Sigmoid colon (tissue), 7 donors: Measurements from ENCODE around the gene CHST1. TPM values are rescaled to one million over a fixed set of nuclear protein-coding genes. Genes with fewer than 3 reads are reported as not detected.

Experiments used
- DNase-seq: peaks from one replicate; pipeline ENCODE4 v3.0.0-alpha.2; 2019
- H3K27ac ChIP-seq, 4 donors: fragments of 200-600 bp; sonication (generic); one replicate each; pipeline ENCODE4 v1.5.1; 2016 to 2019; ENCODE audit warnings: mild to moderate bottlenecking in 1 of 4
- H3K27me3 ChIP-seq, 3 donors: fragments of 200-600 bp; sonication (generic); one replicate each; pipeline ENCODE4 v1.5.1; 2019; ENCODE audit warnings: mild to moderate bottlenecking in 1 of 3
- H3K36me3 ChIP-seq, 4 donors: fragments of 200-600 bp; sonication (generic); one replicate each; pipeline ENCODE4 v1.5.1; 2016 to 2019
- H3K4me1 ChIP-seq, 4 donors: fragments of 200-600 bp; sonication (generic); one replicate each; pipeline ENCODE4 v1.5.1; 2017 to 2019
- H3K4me3 ChIP-seq, 4 donors: fragments of 200-600 bp; sonication (generic); one replicate each; pipeline ENCODE4 v1.5.1; 2017 to 2019; ENCODE audit warnings: mild to moderate bottlenecking in 2 of 4, moderate library complexity in 1 of 4
- H3K9me3 ChIP-seq, 4 donors: fragments of 200-600 bp in 3 of 4; sonication (generic) in 3 of 4; one replicate each; pipeline versions ENCODE4 v1.5.1 to v1.6.1; 2013 to 2019
- EP300 ChIP-seq, 4 donors: sonication (generic); formaldehyde crosslinking; IDR thresholded peaks; one replicate each; pipeline ENCODE4 v1.6.1; 2017; ENCODE audit warnings: antibody characterized with exemption in 4 of 4
- POLR2A ChIP-seq, 2 donors: fragments of 450-650 bp; IDR thresholded peaks; one replicate each; pipeline ENCODE4 v1.6.1; 2016; ENCODE audit warnings: antibody characterized with exemption in 2 of 2, mild to moderate bottlenecking in 2 of 2, moderate library complexity in 2 of 2
- POLR2AphosphoS5 ChIP-seq, 4 donors: sonication (generic); formaldehyde crosslinking; IDR thresholded peaks; one replicate each; pipeline ENCODE4 v1.6.1; 2017; ENCODE audit warnings: antibody characterized with exemption in 4 of 4
- WGBS, 2 donors: extraction: QIAGEN DNeasy Blood & Tissue Kit; methylation state at CpG; one replicate each; pipeline ENCODE4 v1.1.7; 2013; 5-methylcytosine and 5-hydroxymethylcytosine counted together
- intact Hi-C: fragments of 100-400 bp; cut with DNase I; formaldehyde crosslinking; loops from one replicate; pipeline ENCODE4 v1.15.1; 2023
- polyA plus RNA-seq, 3 donors: library from polyadenylated mRNA; stranded (reverse); fragments of 200-250 nt; gene quantifications; one replicate each; pipeline ENCODE4 v1.2.3, GENCODE V29; 2013
- total RNA-seq, 4 donors: library from RNA; depleted of rRNA; stranded (reverse); fragments of >200 nt; gene quantifications; one replicate each; pipeline ENCODE4 v1.1.0, GENCODE V29; 2016
- TF ChIP-seq, protein P1 (sequence below), 4 experiments: fragments of 450-650 bp in 3 of 4; fragments of 200-600 bp in 1 of 4; IDR thresholded peaks; one replicate each; pipeline ENCODE4 v1.5.1; 2016 to 2019; ENCODE audit warnings: antibody characterized with exemption in 4 of 4, mild to moderate bottlenecking in 3 of 4, moderate library complexity in 2 of 4
- donor health status: healthy with polysubstance abuse.
- donor health status: Bipolar disorder and iron deficiency.
- donor health status: healthy.

Gene CHST1
- total and polyA plus RNA-seq, 7 donors = 0.23 to 1.5 (median 1.2) TPM

DNA sequence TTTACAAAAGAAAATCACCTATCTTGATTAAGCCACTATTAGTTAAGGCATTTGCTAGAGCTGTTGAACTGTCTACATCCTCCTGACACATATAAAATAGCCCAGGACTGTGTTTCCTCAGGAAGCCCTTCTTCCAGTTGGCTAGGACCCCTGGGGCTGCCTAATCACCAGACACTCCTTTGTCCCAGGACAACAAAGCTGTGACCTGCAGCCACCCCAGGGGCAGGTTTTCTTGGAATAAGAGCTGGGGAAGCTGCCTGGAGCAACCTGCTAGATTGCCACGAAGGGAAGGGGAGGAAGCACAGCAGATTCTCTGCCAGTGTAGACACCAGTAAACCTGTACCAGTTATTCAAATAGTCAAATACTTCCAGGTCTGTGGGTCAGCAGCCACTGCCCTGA lies 17.6 kb downstream of the CHST1 start:
- WGBS, 2 donors = 5 to 18% methylated on average over 1 of the region's 1 CpG
- no peak for TF ChIP-seq EP300 (IDR thresholded peaks at IDR 0.05)
- no peak for TF ChIP-seq POLR2AphosphoS5 (IDR thresholded peaks at IDR 0.05)
- no peak for TF ChIP-seq POLR2A (IDR thresholded peaks at IDR 0.05)
- no peaks in the 10 kb centered on the region for H3K9me3 ChIP-seq
- no peak overlapping the region for H3K27ac ChIP-seq
- intact Hi-C loops = no loop called here
- H3K27me3 ChIP-seq = peaks cover 0 to 14% (median 0%) of the 10 kb centered on the region in 3 donors
- DNase-seq = no peak
- peaks cover 0 to 7% (median 1%) of the 10 kb centered on the region in 4 donors for H3K4me1 ChIP-seq
- H3K4me3 ChIP-seq = no peak overlapping the region
- H3K36me3 ChIP-seq = no peaks in the 10 kb centered on the region

DNA sequence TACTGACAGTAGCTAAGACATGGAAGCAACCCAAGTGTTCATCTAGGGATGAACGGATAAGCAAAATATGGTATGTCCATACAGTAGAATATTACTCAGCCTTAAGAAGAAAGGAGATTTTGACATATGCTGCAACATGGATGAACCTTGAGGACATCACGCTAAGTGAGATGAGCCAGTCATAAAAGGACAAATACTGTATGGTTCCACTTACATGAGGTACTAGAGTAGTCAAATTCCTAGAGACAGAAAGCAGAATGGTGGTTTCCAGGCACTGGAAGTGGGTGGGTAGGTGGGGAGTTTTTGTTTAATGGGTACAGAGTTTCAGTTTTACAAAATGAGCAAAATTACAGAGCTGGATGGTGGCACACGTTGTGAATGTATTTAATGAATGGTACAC lies 18.1 kb downstream of the CHST1 start:
- DNase-seq = no peak
- Histone ChIP-seq H3K27me3 (peaks cover 0 to 14% (median 0%) of the 10 kb centered on the region in 3 donors), H3K36me3 (no peaks in the 10 kb centered on the region), H3K27ac (no peak overlapping the region), H3K4me1 (peaks cover 0 to 2% (median 0%) of the 10 kb centered on the region in 4 donors), H3K9me3 (no peaks in the 10 kb centered on the region), H3K4me3 (no peak overlapping the region)
- TF ChIP-seq, protein P1, sequence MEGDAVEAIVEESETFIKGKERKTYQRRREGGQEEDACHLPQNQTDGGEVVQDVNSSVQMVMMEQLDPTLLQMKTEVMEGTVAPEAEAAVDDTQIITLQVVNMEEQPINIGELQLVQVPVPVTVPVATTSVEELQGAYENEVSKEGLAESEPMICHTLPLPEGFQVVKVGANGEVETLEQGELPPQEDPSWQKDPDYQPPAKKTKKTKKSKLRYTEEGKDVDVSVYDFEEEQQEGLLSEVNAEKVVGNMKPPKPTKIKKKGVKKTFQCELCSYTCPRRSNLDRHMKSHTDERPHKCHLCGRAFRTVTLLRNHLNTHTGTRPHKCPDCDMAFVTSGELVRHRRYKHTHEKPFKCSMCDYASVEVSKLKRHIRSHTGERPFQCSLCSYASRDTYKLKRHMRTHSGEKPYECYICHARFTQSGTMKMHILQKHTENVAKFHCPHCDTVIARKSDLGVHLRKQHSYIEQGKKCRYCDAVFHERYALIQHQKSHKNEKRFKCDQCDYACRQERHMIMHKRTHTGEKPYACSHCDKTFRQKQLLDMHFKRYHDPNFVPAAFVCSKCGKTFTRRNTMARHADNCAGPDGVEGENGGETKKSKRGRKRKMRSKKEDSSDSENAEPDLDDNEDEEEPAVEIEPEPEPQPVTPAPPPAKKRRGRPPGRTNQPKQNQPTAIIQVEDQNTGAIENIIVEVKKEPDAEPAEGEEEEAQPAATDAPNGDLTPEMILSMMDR (IDR thresholded peaks at IDR 0.05) = no peak
- TF ChIP-seq POLR2A (IDR thresholded peaks at IDR 0.05) (no peak), POLR2AphosphoS5 (IDR thresholded peaks at IDR 0.05) (no peak), EP300 (IDR thresholded peaks at IDR 0.05) (no peak)
- 78 to 79% methylated on average over 3 of the region's 3 CpGs for WGBS, 2 donors
- intact Hi-C loops = no loop called here

DNA sequence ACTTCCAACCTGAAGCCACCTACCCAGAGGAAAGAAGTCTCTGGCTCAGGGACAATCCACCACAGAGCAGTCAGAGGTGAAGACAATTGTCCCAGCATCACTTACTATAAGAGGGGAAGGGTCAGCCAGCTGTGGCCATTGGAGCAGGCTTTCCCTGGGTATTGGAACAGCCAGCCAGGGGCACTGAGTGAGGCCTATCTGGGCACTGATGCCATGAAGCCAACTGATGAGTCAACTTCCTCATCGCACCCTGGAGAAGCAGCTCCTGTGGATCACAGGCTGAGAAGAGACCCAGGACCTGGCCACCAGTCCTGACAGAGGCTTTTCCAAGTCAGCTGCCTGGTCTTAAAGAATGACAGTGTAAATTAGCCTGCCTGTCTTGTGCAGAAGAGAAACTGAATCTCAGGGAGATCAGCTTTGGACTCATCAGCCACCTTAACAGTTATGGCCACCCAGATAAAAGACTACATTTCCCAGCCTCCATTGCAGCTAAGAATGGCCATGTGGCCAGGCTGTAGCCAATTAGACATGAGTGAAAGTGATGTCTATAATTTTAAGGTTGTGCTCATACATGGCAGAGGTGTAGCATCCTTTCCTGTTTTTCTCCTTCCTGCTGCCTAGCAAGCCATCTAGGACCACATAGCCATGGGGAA lies 19.0 kb downstream of the CHST1 start:
- Histone ChIP-seq H3K27ac (no peak overlapping the region), H3K4me3 (no peak overlapping the region), H3K36me3 (no peaks in the 10 kb centered on the region), H3K9me3 (no peaks in the 10 kb centered on the region), H3K4me1 (no peaks in the 10 kb centered on the region), H3K27me3 (peaks cover 0 to 14% (median 0%) of the 10 kb centered on the region in 3 donors)
- intact Hi-C loops = no loop called here
- 93 to 99% methylated on average over 1 of the region's 1 CpG for WGBS, 2 donors
- TF ChIP-seq EP300 (IDR thresholded peaks at IDR 0.05) (no peak), POLR2A (IDR thresholded peaks at IDR 0.05) (no peak), POLR2AphosphoS5 (IDR thresholded peaks at IDR 0.05) (no peak)
- TF ChIP-seq, protein P1 (IDR thresholded peaks at IDR 0.05) = no peak
- no peak for DNase-seq

DNA sequence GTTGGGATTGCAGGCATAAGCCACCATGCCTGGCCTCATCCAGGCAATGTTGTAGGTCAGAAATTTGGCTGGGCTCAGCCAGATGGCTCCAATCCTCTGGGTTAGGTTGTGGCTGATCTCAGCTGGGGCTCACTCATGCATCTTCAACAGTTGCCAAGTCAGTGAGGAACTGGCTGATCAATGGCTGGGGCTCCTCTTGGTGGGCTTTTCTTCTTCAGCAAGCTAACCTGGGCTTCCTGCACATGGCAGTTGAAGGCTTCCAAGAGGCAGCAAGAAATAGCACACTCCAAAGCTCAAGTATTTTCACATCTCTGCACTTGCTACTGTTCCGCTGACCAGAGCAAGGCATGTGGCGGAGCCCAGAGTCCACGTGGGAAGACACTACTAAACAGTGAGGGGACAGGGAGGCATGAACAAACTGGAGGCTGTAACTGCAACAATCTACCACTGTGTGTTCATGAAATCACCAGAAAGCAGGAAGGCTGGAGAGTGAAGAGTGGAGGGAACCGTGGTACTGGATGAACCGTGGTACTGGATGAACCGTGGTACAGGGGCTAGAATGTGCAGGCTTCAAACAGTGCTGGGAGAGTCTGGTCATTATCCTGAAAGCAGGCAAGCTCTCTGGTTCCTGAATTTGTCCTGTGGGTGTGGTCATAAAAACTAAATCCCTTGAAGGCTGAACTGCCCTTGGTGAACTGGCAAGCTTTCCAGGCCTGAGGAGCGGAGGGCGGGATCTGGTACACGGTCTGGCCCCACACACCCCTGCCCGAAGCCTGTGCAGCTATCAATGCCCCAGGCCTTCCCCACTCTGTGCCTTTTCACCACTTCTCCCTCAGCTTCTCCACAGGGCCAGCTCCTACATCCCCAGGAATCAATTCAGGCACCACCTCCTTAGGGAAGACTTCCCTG lies 20.2 kb downstream of the CHST1 start:
- Histone ChIP-seq H3K36me3 (no peaks in the 10 kb centered on the region), H3K4me1 (peaks cover 0 to 4% (median 1%) of the 10 kb centered on the region in 4 donors), H3K27ac (no peak overlapping the region), H3K27me3 (peaks cover 0 to 14% (median 0%) of the 10 kb centered on the region in 3 donors), H3K9me3 (no peaks in the 10 kb centered on the region), H3K4me3 (no peak overlapping the region)
- no peak for TF ChIP-seq EP300 (IDR thresholded peaks at IDR 0.05)
- TF ChIP-seq POLR2AphosphoS5 (IDR thresholded peaks at IDR 0.05) = no peak
- TF ChIP-seq, protein P1 (IDR thresholded peaks at IDR 0.05) = no peak
- no peak for TF ChIP-seq POLR2A (IDR thresholded peaks at IDR 0.05)
- no peak for DNase-seq
- 86 to 92% methylated on average over 10 of the region's 10 CpGs for WGBS, 2 donors
- intact Hi-C loops = no loop called here
